DND-41 (cell line): Measurements from ENCODE around the gene SPRR3.

Experiments
- ATAC-seq: fragments of 200-7000 bp; cut with Tn5 transposase; 3 replicates; pipeline ENCODE4 v1.9.1; 2021; ENCODE audit warnings: low read depth; ENCODE audit not compliant: insufficient read depth
- DNase-seq: peaks from one replicate; pipeline ENCODE4 v3.0.0-alpha.2; 2020
- H2AFZ ChIP-seq: 2 replicates; pipeline ENCODE4 v1.6.0; 2012; ENCODE audit warnings: low read depth, low read length
- H3K27ac ChIP-seq: 2 replicates; pipeline ENCODE4 v1.5.1; 2012; ENCODE audit warnings: low read length, inconsistent platforms
- H3K27me3 ChIP-seq: fragments of 200-600 bp; sonication (generic); 2 replicates; pipeline ENCODE4 v1.6.0; 2012; ENCODE audit warnings: low read length, mild to moderate bottlenecking, inconsistent platforms; ENCODE audit not compliant: insufficient read depth, poor library complexity
- H3K36me3 ChIP-seq: 2 replicates; pipeline ENCODE4 v1.5.1; 2012; ENCODE audit warnings: low read length, inconsistent platforms; ENCODE audit not compliant: insufficient read depth
- H3K4me1 ChIP-seq: 2 replicates; pipeline ENCODE4 v1.5.1; 2012; ENCODE audit warnings: mild to moderate bottlenecking, low read length; ENCODE audit not compliant: insufficient read depth
- H3K4me2 ChIP-seq: 2 replicates; pipeline ENCODE4 v1.6.0; 2012; ENCODE audit warnings: mild to moderate bottlenecking, moderate library complexity, low read length, inconsistent platforms; ENCODE audit not compliant: insufficient read depth
- H3K4me3 ChIP-seq, 2 experiments: fragments of 200-600 bp in 1 of 2; shearing (Covaris generic) in 1 of 2; 2 replicates each; pipeline ENCODE4 v1.5.1; 2012 to 2016; ENCODE audit warnings: inconsistent platforms in 2 of 2, low read length in 2 of 2, mild to moderate bottlenecking in 2 of 2, low read depth in 1 of 2, moderate library complexity in 1 of 2
- H3K79me2 ChIP-seq: 2 replicates; pipeline ENCODE4 v1.6.0; 2012; ENCODE audit warnings: low read length, inconsistent platforms; ENCODE audit not compliant: insufficient read depth
- H3K9ac ChIP-seq: 2 replicates; pipeline ENCODE4 v1.6.0; 2012; ENCODE audit warnings: low read depth, mild to moderate bottlenecking, inconsistent platforms, low read length, moderate library complexity
- H3K9me3 ChIP-seq: 2 replicates; pipeline ENCODE4 v1.5.1; 2012; ENCODE audit warnings: low read length, moderate library complexity, mild to moderate bottlenecking, inconsistent platforms; ENCODE audit not compliant: insufficient read depth, severe bottlenecking
- H4K20me1 ChIP-seq: 2 replicates; pipeline ENCODE4 v1.6.0; 2012; ENCODE audit warnings: low read length; ENCODE audit not compliant: insufficient read depth
- EZH2 ChIP-seq: IDR thresholded peaks from 3 replicates; pipeline ENCODE4 v1.6.1; 2012; ENCODE audit warnings: borderline replicate concordance, low read depth, mild to moderate bottlenecking, moderate library complexity, low read length, inconsistent platforms; ENCODE audit not compliant: severe bottlenecking
- TF ChIP-seq, protein P1 (sequence below): IDR thresholded peaks from 2 replicates; pipeline ENCODE4 v1.5.1; 2012; ENCODE audit warnings: borderline replicate concordance, low read length, moderate library complexity, mild to moderate bottlenecking; ENCODE audit not compliant: poor library complexity, severe bottlenecking; ENCODE audit errors: extremely low read depth

Gene SPRR3

DNA sequence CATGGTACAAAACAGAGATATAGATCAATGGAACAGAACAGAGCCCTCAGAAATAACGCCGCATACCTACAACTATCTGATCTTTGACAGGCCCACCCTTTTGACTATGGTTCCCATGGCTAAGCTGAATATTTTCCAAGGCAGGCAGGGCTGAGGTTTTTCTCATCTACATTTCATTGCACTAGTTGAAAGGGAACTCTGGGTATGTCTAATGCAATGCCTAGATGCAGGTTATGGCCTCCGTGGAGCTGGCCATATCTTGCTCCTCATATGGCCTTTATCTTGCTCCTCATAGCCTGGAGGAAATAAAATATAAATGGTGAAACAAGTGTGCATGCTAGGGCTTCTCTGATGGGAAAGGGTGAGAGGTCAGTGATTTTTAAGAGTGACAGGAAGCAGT, 44.0 kb upstream of the SPRR3 start:
- TF ChIP-seq EZH2 = no peak
- TF ChIP-seq, protein P1, sequence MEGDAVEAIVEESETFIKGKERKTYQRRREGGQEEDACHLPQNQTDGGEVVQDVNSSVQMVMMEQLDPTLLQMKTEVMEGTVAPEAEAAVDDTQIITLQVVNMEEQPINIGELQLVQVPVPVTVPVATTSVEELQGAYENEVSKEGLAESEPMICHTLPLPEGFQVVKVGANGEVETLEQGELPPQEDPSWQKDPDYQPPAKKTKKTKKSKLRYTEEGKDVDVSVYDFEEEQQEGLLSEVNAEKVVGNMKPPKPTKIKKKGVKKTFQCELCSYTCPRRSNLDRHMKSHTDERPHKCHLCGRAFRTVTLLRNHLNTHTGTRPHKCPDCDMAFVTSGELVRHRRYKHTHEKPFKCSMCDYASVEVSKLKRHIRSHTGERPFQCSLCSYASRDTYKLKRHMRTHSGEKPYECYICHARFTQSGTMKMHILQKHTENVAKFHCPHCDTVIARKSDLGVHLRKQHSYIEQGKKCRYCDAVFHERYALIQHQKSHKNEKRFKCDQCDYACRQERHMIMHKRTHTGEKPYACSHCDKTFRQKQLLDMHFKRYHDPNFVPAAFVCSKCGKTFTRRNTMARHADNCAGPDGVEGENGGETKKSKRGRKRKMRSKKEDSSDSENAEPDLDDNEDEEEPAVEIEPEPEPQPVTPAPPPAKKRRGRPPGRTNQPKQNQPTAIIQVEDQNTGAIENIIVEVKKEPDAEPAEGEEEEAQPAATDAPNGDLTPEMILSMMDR = no peak
- Histone ChIP-seq H3K79me2 (no peaks in the 10 kb centered on the region), H3K9ac (no peak overlapping the region), H3K27me3 (peaks cover 3% of the 10 kb centered on the region), H3K27ac (no peak overlapping the region), H3K36me3 (no peaks in the 10 kb centered on the region), H2AFZ (no peak overlapping the region), H4K20me1 (no peaks in the 10 kb centered on the region), H3K4me2 (no peak overlapping the region), H3K9me3 (no peaks in the 10 kb centered on the region), H3K4me1 (no peaks in the 10 kb centered on the region), H3K4me3 (no peak overlapping the region)
- no peak for ATAC-seq
- DNase-seq = no peak

DNA sequence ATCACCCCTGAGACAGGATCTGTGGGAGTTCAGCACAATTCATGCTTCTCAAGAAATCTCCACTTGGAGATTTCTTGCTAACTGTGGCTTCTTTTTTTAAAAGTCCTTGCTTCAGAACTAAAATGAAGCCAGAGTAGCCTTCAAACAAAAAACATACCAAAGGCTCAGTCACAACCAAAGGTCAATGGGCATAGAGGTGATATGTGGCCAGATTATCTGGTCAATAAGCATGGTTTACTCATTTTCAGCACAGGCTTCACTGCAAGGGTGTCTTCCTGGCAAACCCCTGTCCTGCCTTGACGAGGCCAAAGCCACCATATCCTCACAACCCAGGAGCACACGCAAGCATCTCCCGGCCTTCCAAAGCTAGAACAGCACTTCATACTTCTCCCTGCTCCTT, 42.3 kb upstream of the SPRR3 start:
- no peaks in the 10 kb centered on the region for H4K20me1 ChIP-seq
- H3K27me3 ChIP-seq = no peaks in the 10 kb centered on the region
- no peak overlapping the region for H3K4me2 ChIP-seq
- H3K9me3 ChIP-seq = no peaks in the 10 kb centered on the region
- no peaks in the 10 kb centered on the region for H3K79me2 ChIP-seq
- H3K36me3 ChIP-seq = no peaks in the 10 kb centered on the region
- TF ChIP-seq, protein P1 = no peak
- no peak for TF ChIP-seq EZH2
- DNase-seq (no peak), ATAC-seq (no peak)
- no peaks in the 10 kb centered on the region for H3K4me1 ChIP-seq
- H3K27ac ChIP-seq = no peak overlapping the region
- no peak overlapping the region for H3K9ac ChIP-seq
- H2AFZ ChIP-seq = no peak overlapping the region
- H3K4me3 ChIP-seq = no peak overlapping the region

DNA sequence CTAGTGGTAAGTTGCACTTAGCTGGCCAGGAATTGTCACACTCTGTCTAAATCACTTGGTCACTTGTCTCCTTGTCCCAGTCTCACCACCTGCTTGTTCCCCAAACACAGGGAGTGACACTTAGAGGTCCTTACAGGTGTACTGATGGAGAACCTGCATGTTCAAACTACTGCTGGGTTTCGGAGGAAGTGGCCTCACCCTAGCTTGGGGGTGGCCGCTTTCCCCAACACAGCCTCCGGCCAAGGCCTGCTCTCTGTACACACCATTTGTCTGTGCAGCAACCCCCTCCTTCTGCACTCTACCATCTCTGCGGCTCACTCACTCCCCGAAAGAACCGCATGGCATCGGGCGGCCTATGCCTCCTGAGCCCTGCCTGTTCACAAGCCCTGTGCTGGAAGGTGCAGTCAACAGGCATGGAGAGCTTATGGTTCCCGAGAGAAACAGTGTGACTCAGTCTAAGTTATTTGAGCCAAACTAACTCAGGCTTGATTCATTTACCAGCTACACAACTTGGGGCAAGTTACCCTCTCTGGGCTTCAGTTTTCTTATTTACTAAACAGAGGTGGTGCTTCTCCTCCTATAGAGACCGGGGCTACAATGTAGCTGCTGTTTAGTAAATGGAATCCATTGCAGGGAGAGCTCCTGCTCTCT, 41.6 kb upstream of the SPRR3 start:
- Histone ChIP-seq H3K36me3 (no peaks in the 10 kb centered on the region), H3K79me2 (no peaks in the 10 kb centered on the region), H3K4me2 (no peak overlapping the region), H3K4me3 (no peak overlapping the region), H4K20me1 (no peaks in the 10 kb centered on the region), H3K9ac (no peak overlapping the region), H2AFZ (no peak overlapping the region), H3K27ac (no peak overlapping the region), H3K4me1 (no peaks in the 10 kb centered on the region), H3K9me3 (no peaks in the 10 kb centered on the region), H3K27me3 (no peaks in the 10 kb centered on the region)
- no peak for DNase-seq
- TF ChIP-seq, protein P1 = no peak
- TF ChIP-seq EZH2 = no peak
- no peak for ATAC-seq
